Transverse colon (tissue), 4 donors: ENCODE data around the gene CAD. TPM values are rescaled to one million over a fixed set of nuclear protein-coding genes. Genes with fewer than 3 reads are reported as not detected.

Experiments used
- DNase-seq: peaks from one replicate; pipeline ENCODE4 v3.0.0-alpha.2; 2019
- H3K27ac ChIP-seq, 4 donors: fragments of 200-600 bp; sonication (generic); 2 replicates each; pipeline ENCODE4 v1.5.1; 2016 to 2018; ENCODE audit warnings: inconsistent platforms in 4 of 4
- H3K27me3 ChIP-seq: fragments of 200-600 bp; sonication (generic); 2 replicates; pipeline ENCODE4 v1.5.1; 2017; ENCODE audit warnings: inconsistent platforms
- H3K36me3 ChIP-seq, 4 donors: fragments of 200-600 bp; sonication (generic); 2 replicates each; pipeline ENCODE4 v1.5.1; 2017 to 2019; ENCODE audit warnings: inconsistent platforms in 4 of 4
- H3K4me1 ChIP-seq, 4 donors: fragments of 200-600 bp; sonication (generic); 2 replicates each; pipeline ENCODE4 v1.5.1; 2017 to 2020; ENCODE audit warnings: inconsistent platforms in 4 of 4
- H3K4me3 ChIP-seq, 4 donors: fragments of 200-600 bp; sonication (generic); 1 replicate in 1 of 4; 2 replicates in 3 of 4; pipeline versions ENCODE4 v1.5.1 to v1.6.1; 2017 to 2019; ENCODE audit warnings: inconsistent platforms in 4 of 4
- H3K9me3 ChIP-seq, 2 donors: fragments of 200-600 bp; sonication (generic); 2 replicates each; pipeline ENCODE4 v1.5.1; 2017 to 2019; ENCODE audit warnings: inconsistent platforms in 2 of 2
- CTCF ChIP-seq, 5 experiments: fragments of 200-600 bp in 3 of 5; fragments of 450-650 bp in 2 of 5; sonication (generic) in 3 of 5; IDR thresholded peaks; 1 replicate in 2 of 5; 2 replicates in 3 of 5; pipeline ENCODE4 v1.5.1; 2016 to 2017; ENCODE audit warnings: antibody characterized with exemption in 5 of 5, inconsistent platforms in 3 of 5, mild to moderate bottlenecking in 2 of 5, moderate library complexity in 1 of 5
- EP300 ChIP-seq: sonication (generic); formaldehyde crosslinking; IDR thresholded peaks from one replicate; pipeline ENCODE4 v1.6.1; 2017; ENCODE audit warnings: antibody characterized with exemption, low read depth
- POLR2A ChIP-seq: fragments of 450-650 bp; IDR thresholded peaks from one replicate; pipeline ENCODE4 v1.6.1; 2016; ENCODE audit warnings: antibody characterized with exemption, mild to moderate bottlenecking, moderate library complexity
- POLR2AphosphoS5 ChIP-seq, 3 donors: sonication (generic); formaldehyde crosslinking; IDR thresholded peaks; one replicate each; pipeline ENCODE4 v1.6.1; 2016; ENCODE audit warnings: antibody characterized with exemption in 3 of 3
- WGBS, 2 donors: methylation state at CpG; one replicate each; pipeline ENCODE4 v1.1.5; 2018; ENCODE audit warnings: low coverage in 1 of 2; 5-methylcytosine and 5-hydroxymethylcytosine counted together
- in situ Hi-C, 4 donors: fragments of 200-750 bp; cut with MboI; loops; one replicate each; pipeline versions ENCODE4 v1.15.0 to v1.15.1; 2017; ENCODE audit warnings: low sequenced_read_pairs in 3 of 4, low pct_ligation_motif_present in 1 of 4, low pct_unique_long_range_greater_than_20kb in 1 of 4
- intact Hi-C: fragments of 100-400 bp; cut with DNase I; formaldehyde crosslinking; loops from one replicate; pipeline ENCODE4 v1.15.1; 2023; ENCODE audit warnings: low total_unique reads
- total RNA-seq, 4 donors: library from RNA; depleted of rRNA; stranded (reverse); fragments of >200 nt; gene quantifications; one replicate each; pipeline ENCODE4 v1.1.0, GENCODE V29; 2016

CAD gene
- total RNA-seq, 4 donors from 2014 or later, result 11.9 to 25.9 (median 16.6) TPM

GRCh38 chr2:27247893-27248292 lies 30.7 kb downstream of the CAD start:
- intact Hi-C loops, result no loop called here
- WGBS, 2 donors, result 84 to 100% methylated on average over 1 to 4 of the region's 4 CpGs

GRCh38 chr2:27249159-27249890 lies 32.2 kb downstream of the CAD start:
- intact Hi-C loops, result no loop called here
- H3K4me3 ChIP-seq, result no peak overlapping the region
- no peaks in the 10 kb centered on the region for H3K36me3 ChIP-seq
- H3K4me1 ChIP-seq, result peaks cover 0 to 9% (median 2%) of the 10 kb centered on the region in 4 donors
- in situ Hi-C loops, result no loop called here
- WGBS, 2 donors, result 37 to 44% methylated on average over 3 to 12 of the region's 12 CpGs
- DNase-seq, result no peak
- H3K27ac ChIP-seq, result no peak overlapping the region
- no peaks in the 10 kb centered on the region for H3K9me3 ChIP-seq
- H3K27me3 ChIP-seq, result peaks cover 35% of the 10 kb centered on the region
- TF ChIP-seq EP300, result no peak
- no peak for TF ChIP-seq CTCF (IDR thresholded peaks at IDR 0.05)
- no peak for TF ChIP-seq POLR2AphosphoS5 (IDR thresholded peaks at IDR 0.05)
- TF ChIP-seq POLR2A, result no peak

More at GRCh38 chr2:27247893-27248292, 30.7 kb downstream of the CAD start:
- no peak for DNase-seq
- Histone ChIP-seq H3K27me3 (peaks cover 23% of the 10 kb centered on the region), H3K4me3 (no peak overlapping the region), H3K4me1 (peaks cover 0 to 9% (median 2%) of the 10 kb centered on the region in 4 donors), H3K9me3 (no peaks in the 10 kb centered on the region), H3K36me3 (peaks cover 0 to 4% (median 0%) of the 10 kb centered on the region in 4 donors), H3K27ac (no peak overlapping the region)
- in situ Hi-C loops, result no loop called here
- TF ChIP-seq POLR2AphosphoS5 (IDR thresholded peaks at IDR 0.05) (no peak), CTCF (IDR thresholded peaks at IDR 0.05) (no peak), EP300 (no peak), POLR2A (no peak)

DNA sequence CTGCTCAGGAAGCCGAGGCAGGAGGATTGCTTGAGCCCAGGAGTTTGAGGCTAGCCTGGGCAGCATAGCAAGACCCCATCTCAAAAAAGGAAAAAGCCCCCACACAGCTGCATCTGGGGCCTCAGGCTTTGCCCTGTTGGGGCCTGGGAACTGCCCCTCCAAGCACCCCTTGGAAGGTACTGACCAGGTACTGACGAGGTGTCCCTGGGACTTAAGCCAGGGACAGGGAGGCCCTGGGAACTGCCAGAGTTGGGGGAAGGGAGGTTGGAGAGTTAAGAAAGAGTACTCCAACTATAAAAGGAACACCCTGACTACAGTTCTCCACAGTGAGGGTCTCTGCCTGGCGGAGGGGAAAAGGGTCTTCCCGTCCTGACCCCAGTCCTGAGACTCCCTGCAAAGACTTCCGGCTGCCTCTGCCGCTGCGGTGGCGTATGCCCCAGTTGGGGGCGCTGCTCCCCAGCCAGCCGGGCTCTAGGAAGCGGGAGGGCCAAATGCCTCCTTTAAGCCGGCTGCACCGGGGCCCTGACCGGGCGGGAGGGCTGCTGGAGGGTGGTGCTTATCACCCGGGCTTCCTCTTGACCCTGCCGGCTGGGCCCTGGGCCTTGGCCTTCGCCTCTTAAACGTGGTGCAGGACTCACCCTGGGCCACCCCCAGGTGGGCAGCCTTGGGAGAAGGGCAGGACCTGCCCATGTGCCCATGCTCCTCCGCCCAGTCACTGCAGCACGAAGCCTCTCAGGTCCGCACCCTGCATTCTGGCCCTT lies 32.9 kb downstream of the CAD start:
- Histone ChIP-seq H3K36me3 (no peaks in the 10 kb centered on the region), H3K4me3 (no peak overlapping the region), H3K27me3 (peaks cover 40% of the 10 kb centered on the region), H3K9me3 (no peaks in the 10 kb centered on the region), H3K4me1 (peaks cover 0 to 9% (median 2%) of the 10 kb centered on the region in 4 donors), H3K27ac (no peak overlapping the region)
- intact Hi-C loops, result no loop called here
- WGBS, 2 donors, result 22% methylated on average over 14 of the region's 22 CpGs; no CpG with 5 or more reads in 1 of the 2 donors
- peak; percentile 58 for DNase-seq
- peak; percentile 33 to 53 (median 49) for TF ChIP-seq CTCF (IDR thresholded peaks at IDR 0.05)
- TF ChIP-seq POLR2AphosphoS5 (IDR thresholded peaks at IDR 0.05), result no peak
- TF ChIP-seq POLR2A, result no peak
- in situ Hi-C loops, result no loop called here

DNA sequence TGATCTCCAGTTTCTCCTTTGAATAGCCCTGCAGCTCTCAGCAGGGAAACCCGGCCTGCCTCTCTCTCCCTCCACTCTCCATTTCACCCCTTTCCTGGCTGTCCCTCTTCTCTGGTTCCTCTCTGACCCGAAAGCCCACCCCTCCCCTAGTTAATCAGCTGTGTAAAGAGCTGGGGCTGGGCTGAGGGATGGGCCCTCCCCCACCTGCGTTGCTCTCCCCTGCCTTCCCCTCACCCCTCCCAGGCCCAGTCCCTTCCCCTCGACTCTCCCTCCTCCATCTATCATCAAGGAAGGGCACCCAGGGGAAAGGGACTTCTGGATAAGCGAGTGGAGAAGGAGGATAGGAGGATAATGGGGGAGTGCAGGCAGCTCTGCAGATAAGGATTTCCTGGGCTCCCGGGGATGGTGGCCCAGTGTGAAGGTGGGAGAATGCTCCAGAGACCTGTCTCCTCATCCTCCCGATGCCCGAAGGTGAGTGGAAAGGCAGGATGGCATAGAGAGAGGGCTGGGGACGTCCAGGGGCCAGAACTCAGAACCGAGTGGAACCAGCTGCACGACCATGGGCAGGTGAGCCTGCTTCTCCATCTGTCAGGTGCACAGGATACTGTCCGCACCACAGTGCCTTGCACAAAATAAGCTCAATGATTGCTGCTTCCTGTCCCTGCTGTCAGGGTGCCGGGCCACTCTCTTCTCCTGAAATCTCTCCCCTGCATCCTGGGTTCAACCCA lies 33.6 kb downstream of the CAD start:
- Histone ChIP-seq H3K4me1 (peaks cover 0 to 9% (median 2%) of the 10 kb centered on the region in 4 donors), H3K9me3 (no peaks in the 10 kb centered on the region), H3K27me3 (peaks cover 42% of the 10 kb centered on the region), H3K36me3 (no peaks in the 10 kb centered on the region), H3K27ac (no peak overlapping the region), H3K4me3 (no peak overlapping the region)
- intact Hi-C loops (no loop called here), in situ Hi-C loops (no loop called here)
- no peak for DNase-seq
- WGBS, 2 donors, result 40 to 61% methylated on average over 1 to 13 of the region's 13 CpGs
- no peak for TF ChIP-seq CTCF (IDR thresholded peaks at IDR 0.05)
- TF ChIP-seq POLR2AphosphoS5 (IDR thresholded peaks at IDR 0.05), result no peak
- no peak for TF ChIP-seq POLR2A
- no peak for TF ChIP-seq EP300
